ENCODE data around the gene LDLRAD4.

Gene LDLRAD4

GRCh38 chr18:13218368-13218991 is at the start of gene LDLRAD4:
LDLRAD4 (plus strand) TSS chr18:13218760.
- DNase-seq (ENCODE audit: insufficient read length, low spot score) (no peak), FAIRE-seq (no peak)
- no peak for TF ChIP-seq POLR2A (IDR thresholded peaks at IDR 0.05; ENCODE audit: low read depth, low read length)

- no peak for FAIRE-seq
- no peak for DNase-seq (ENCODE audit: insufficient read length, low spot score)
- no peak for TF ChIP-seq POLR2A (IDR thresholded peaks at IDR 0.05; ENCODE audit: low read depth, low read length)
Measured at GRCh38 chr18:13173578-13174145, 44.9 kb upstream of the LDLRAD4 start.

- FAIRE-seq, result no peak
- no peak for TF ChIP-seq POLR2A (IDR thresholded peaks at IDR 0.05; ENCODE audit: low read depth, low read length)
- DNase-seq (ENCODE audit: insufficient read length, low spot score), result no peak
Measured at GRCh38 chr18:13175266-13175665, 43.3 kb upstream of the LDLRAD4 start.

- no peak for FAIRE-seq
- no peak for TF ChIP-seq POLR2A (IDR thresholded peaks at IDR 0.05; ENCODE audit: low read depth, low read length)
- no peak for DNase-seq (ENCODE audit: insufficient read length, low spot score)
Measured at GRCh38 chr18:13175754-13176210, 42.8 kb upstream of the LDLRAD4 start.

GRCh38 chr18:13176847-13177246 is 41.7 kb upstream of the LDLRAD4 start:
- TF ChIP-seq POLR2A (IDR thresholded peaks at IDR 0.05; ENCODE audit: low read depth, low read length), result no peak
- no peak for FAIRE-seq
- DNase-seq (ENCODE audit: insufficient read length, low spot score), result no peak

- no peak for TF ChIP-seq POLR2A (IDR thresholded peaks at IDR 0.05; ENCODE audit: low read depth, low read length)
- DNase-seq (ENCODE audit: insufficient read length, low spot score) (no peak), FAIRE-seq (no peak)
Measured at GRCh38 chr18:13178197-13178596, 40.4 kb upstream of the LDLRAD4 start.

- no peak for TF ChIP-seq POLR2A (IDR thresholded peaks at IDR 0.05; ENCODE audit: low read depth, low read length)
- FAIRE-seq (no peak), DNase-seq (ENCODE audit: insufficient read length, low spot score) (no peak)
Measured at GRCh38 chr18:13178976-13179375, 39.6 kb upstream of the LDLRAD4 start.

GRCh38 chr18:13179566-13180113 is 38.9 kb upstream of the LDLRAD4 start:
- TF ChIP-seq POLR2A (IDR thresholded peaks at IDR 0.05; ENCODE audit: low read depth, low read length), result no peak
- FAIRE-seq (no peak), DNase-seq (ENCODE audit: insufficient read length, low spot score) (no peak)

- DNase-seq (ENCODE audit: insufficient read length, low spot score) (no peak), FAIRE-seq (no peak)
- no peak for TF ChIP-seq POLR2A (IDR thresholded peaks at IDR 0.05; ENCODE audit: low read depth, low read length)
Measured at GRCh38 chr18:13180614-13181375, 37.8 kb upstream of the LDLRAD4 start.

GRCh38 chr18:13181765-13182164 is 36.8 kb upstream of the LDLRAD4 start:
- no peak for FAIRE-seq
- DNase-seq (ENCODE audit: insufficient read length, low spot score), result no peak
- TF ChIP-seq POLR2A (IDR thresholded peaks at IDR 0.05; ENCODE audit: low read depth, low read length), result no peak

- no peak for FAIRE-seq
- no peak for DNase-seq (ENCODE audit: insufficient read length, low spot score)
- no peak for TF ChIP-seq POLR2A (IDR thresholded peaks at IDR 0.05; ENCODE audit: low read depth, low read length)
Measured at GRCh38 chr18:13183359-13183758, 35.2 kb upstream of the LDLRAD4 start.

- FAIRE-seq (no peak), DNase-seq (ENCODE audit: insufficient read length, low spot score) (no peak)
- TF ChIP-seq POLR2A (IDR thresholded peaks at IDR 0.05; ENCODE audit: low read depth, low read length), result no peak
Measured at GRCh38 chr18:13183790-13184189, 34.8 kb upstream of the LDLRAD4 start.

- TF ChIP-seq POLR2A (IDR thresholded peaks at IDR 0.05; ENCODE audit: low read depth, low read length), result no peak
- FAIRE-seq, result no peak
Measured at GRCh38 chr18:13184396-13184795, 34.2 kb upstream of the LDLRAD4 start.

GRCh38 chr18:13185675-13186198 is 32.8 kb upstream of the LDLRAD4 start:
- DNase-seq (ENCODE audit: insufficient read length, low spot score) (no peak), FAIRE-seq (no peak)
- no peak for TF ChIP-seq POLR2A (IDR thresholded peaks at IDR 0.05; ENCODE audit: low read depth, low read length)

More at GRCh38 chr18:13184396-13184795, 34.2 kb upstream of the LDLRAD4 start:
- DNase-seq (ENCODE audit: insufficient read length, low spot score), result no peak

All from H54 (cell line).